Measurements from ENCODE around the gene UQCC2.

GRCh38 chr6:33705955-33706725 is 5.4 kb downstream of the UQCC2 start:
- TF ChIP-seq CTCF (IDR thresholded peaks at IDR 0.05): no peak
- no peak for TF ChIP-seq EZH2 (IDR thresholded peaks at IDR 0.05; ENCODE audit: borderline replicate concordance, insufficient read depth, low read depth, low read length, poor library complexity, severe bottlenecking)

Measured in B cell (primary cell).